Left ventricle myocardium inferior (tissue), 1 donor: ENCODE data around the gene SPATS2L. TPM values are rescaled to one million over a fixed set of nuclear protein-coding genes. Genes with fewer than 3 reads are reported as not detected.

Experiments
- DNase-seq: peaks from one replicate; pipeline ENCODE4 v3.0.0-alpha.2; 2020
- H3K27ac ChIP-seq: fragments of 200-600 bp; replicated peaks from 2 replicates; pipeline ENCODE4 v1.8.0; 2021
- H3K27me3 ChIP-seq: fragments of 200-600 bp; 2 replicates; pipeline ENCODE4 v1.8.0; 2021; ENCODE audit warnings: low read depth
- H3K36me3 ChIP-seq: fragments of 200-600 bp; 2 replicates; pipeline ENCODE4 v1.8.0; 2021
- H3K4me1 ChIP-seq: fragments of 200-600 bp; 2 replicates; pipeline ENCODE4 v1.8.0; 2021
- H3K4me3 ChIP-seq: fragments of 200-600 bp; 2 replicates; pipeline ENCODE4 v1.8.0; 2021; ENCODE audit warnings: mild to moderate bottlenecking, moderate library complexity
- H3K9me3 ChIP-seq: fragments of 200-600 bp; replicated peaks from 2 replicates; pipeline ENCODE4 v1.8.0; 2021
- intact Hi-C: fragments of 100-400 bp; cut with micrococcal nuclease; formaldehyde crosslinking; loops from one replicate; pipeline ENCODE4 v1.11.0; 2022
- total RNA-seq: library from RNA; stranded (reverse); fragmentation: NEBNext Ultra II Directional; extraction: Animal tissue kit (Norgen Biotek cat#: 25700); gene quantifications from one replicate; pipeline ENCODE4 v1.2.1, GENCODE V29; 2021
- TF ChIP-seq, protein P1 (sequence below): fragments of 200-600 bp; IDR thresholded peaks from 2 replicates; pipeline ENCODE4 v1.8.0; 2021; ENCODE audit warnings: antibody characterized with exemption, mild to moderate bottlenecking, borderline replicate concordance
- donor health status: DM: no; HTN: yes; CAD: no; lungs with severe emphysema.

Gene SPATS2L
- total RNA-seq, 1 donor from 2014 or later = 54.9 TPM

DNA sequence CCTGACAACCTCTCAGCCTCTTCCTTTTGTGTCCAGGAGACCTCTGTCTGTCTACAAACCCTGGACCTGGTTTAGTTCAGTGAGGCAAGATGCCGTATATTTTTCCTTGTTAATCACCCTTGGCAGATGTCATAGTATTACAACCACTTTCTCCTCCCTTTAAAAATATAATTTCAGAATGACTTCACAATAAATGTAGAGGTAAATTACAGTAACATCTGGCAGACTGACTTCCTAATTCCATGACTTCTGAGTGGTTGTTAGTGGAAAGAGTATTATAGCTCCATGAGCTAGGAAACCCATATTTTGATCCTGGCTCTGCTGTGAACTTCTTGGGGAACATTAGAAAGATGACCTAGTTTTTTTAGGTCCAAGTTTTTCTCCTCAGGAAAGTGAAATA is 39.5 kb downstream of the SPATS2L start:
- intact Hi-C loops = no loop called here
- TF ChIP-seq, protein P1, sequence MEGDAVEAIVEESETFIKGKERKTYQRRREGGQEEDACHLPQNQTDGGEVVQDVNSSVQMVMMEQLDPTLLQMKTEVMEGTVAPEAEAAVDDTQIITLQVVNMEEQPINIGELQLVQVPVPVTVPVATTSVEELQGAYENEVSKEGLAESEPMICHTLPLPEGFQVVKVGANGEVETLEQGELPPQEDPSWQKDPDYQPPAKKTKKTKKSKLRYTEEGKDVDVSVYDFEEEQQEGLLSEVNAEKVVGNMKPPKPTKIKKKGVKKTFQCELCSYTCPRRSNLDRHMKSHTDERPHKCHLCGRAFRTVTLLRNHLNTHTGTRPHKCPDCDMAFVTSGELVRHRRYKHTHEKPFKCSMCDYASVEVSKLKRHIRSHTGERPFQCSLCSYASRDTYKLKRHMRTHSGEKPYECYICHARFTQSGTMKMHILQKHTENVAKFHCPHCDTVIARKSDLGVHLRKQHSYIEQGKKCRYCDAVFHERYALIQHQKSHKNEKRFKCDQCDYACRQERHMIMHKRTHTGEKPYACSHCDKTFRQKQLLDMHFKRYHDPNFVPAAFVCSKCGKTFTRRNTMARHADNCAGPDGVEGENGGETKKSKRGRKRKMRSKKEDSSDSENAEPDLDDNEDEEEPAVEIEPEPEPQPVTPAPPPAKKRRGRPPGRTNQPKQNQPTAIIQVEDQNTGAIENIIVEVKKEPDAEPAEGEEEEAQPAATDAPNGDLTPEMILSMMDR = no peak
- Histone ChIP-seq H3K4me1 (peaks cover 51% of the 10 kb centered on the region), H3K36me3 (no peaks in the 10 kb centered on the region), H3K4me3 (no peak overlapping the region), H3K9me3 (no peaks in the 10 kb centered on the region), H3K27ac (no peak overlapping the region), H3K27me3 (no peaks in the 10 kb centered on the region)
- DNase-seq = no peak

DNA sequence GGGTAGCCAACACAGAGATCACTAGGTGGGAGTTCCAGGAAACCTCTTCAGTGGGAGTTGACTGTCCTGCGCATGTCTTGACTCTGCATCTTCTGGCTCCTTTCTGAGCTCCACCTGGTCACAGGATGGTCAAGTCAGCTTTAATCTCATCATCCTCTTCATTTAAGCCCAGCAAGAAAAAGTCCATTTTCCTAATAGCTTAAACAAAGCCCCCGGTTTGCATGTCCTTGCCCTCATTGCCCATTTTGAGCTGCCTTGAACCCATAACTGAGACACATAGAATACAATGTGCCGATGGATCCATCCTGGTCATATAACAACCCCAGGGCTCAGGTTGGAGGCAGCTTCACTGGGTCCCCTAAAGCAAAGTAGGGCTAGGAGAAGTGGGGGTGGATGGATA is 40.8 kb downstream of the SPATS2L start:
- intact Hi-C loops = no loop called here
- H3K4me3 ChIP-seq = no peak overlapping the region
- peaks cover 51% of the 10 kb centered on the region for H3K4me1 ChIP-seq

DNA sequence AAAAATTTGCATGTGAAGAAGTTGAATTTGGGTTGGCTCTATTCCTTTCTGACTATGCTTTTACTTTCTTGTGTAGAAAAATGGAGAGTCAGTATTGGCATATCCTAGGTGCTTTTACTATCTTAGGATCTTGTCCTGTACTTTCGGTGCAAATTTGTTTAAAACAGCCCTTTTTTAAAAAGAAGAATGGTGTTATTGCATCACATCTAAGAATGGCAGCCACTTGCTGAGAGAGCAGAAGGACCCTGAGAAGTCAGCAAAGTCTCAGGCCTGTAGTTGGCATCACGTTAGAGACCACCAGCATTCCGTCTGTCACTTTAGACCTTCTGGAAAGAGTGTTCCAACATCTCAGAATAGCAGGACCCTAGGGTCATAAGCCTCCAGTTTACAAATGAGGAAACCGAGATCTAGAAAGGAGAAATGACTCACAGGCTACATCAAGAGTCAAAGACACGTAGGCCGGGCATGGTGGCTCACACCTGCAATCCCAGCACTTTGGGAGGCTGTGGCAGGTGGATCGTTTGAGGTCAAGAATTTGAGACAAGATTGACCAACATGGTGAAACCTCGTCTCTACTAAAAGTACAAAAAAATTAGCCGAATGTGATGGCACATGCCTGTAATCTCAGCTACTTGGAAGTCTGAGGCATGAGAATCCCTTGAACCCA is 42.5 kb downstream of the SPATS2L start:
- peaks cover 58% of the 10 kb centered on the region for H3K4me1 ChIP-seq

More for the DNA sequence above, 40.8 kb downstream of the SPATS2L start:
- DNase-seq = no peak
- Histone ChIP-seq H3K27me3 (no peaks in the 10 kb centered on the region), H3K27ac (no peak overlapping the region), H3K9me3 (no peaks in the 10 kb centered on the region), H3K36me3 (no peaks in the 10 kb centered on the region)
- TF ChIP-seq, protein P1 = no peak

DNA sequence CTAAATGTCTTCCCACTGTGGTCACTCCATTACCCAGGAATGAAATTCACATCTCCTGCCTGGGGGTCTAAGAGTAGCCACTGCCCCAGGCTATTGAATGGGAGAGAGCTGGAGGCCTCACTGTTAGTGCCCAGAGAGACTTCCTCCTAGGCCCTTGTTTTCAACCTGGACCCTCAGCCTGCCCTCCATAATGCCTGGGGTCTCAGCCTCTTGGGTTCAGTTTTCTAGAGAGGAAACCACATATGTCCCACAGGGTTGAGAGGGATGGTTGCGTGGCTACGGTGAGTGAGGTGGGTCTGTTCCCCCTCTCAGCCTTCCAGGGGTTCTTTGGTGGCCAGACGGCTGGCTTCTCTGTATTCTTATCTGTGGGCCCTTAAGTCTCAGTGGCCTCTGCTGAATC is 43.4 kb downstream of the SPATS2L start:
- TF ChIP-seq, protein P1 = no peak
- H3K27me3 ChIP-seq = no peaks in the 10 kb centered on the region
- DNase-seq = no peak
- intact Hi-C loops = no loop called here
- H3K27ac ChIP-seq = no peak overlapping the region
- no peaks in the 10 kb centered on the region for H3K9me3 ChIP-seq
- no peaks in the 10 kb centered on the region for H3K36me3 ChIP-seq
- peaks cover 58% of the 10 kb centered on the region for H3K4me1 ChIP-seq
- H3K4me3 ChIP-seq = no peak overlapping the region

More for the DNA sequence above, 42.5 kb downstream of the SPATS2L start:
- DNase-seq = no peak
- Histone ChIP-seq H3K27me3 (no peaks in the 10 kb centered on the region), H3K9me3 (no peaks in the 10 kb centered on the region), H3K36me3 (no peaks in the 10 kb centered on the region), H3K4me3 (no peak overlapping the region), H3K27ac (no peak overlapping the region)
- TF ChIP-seq, protein P1 = no peak
- intact Hi-C loops = no loop called here

DNA sequence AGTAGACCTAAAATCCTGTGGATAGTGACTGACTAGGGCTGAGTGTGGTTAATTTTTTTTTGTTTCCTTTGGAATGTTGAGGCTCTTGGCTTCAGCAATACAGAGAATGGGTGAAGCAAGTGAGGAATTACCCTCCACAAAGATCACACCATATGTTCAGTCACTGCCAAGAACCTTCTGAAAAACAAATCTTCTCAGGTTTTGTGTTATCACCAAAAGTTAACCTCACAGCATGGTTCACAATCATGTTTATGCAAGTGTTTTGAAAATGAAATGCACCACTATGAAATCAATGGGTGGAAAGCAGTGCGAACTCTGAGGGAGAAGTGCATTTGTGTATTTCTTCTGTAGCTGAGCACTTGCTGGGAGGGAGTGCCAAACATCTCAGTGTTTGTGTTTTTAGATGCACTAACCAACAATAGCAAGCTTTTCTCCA is 44.4 kb downstream of the SPATS2L start:
- TF ChIP-seq, protein P1 = no peak
- Histone ChIP-seq H3K36me3 (no peaks in the 10 kb centered on the region), H3K9me3 (no peaks in the 10 kb centered on the region), H3K27ac (no peak overlapping the region), H3K4me1 (peaks cover 53% of the 10 kb centered on the region), H3K4me3 (no peak overlapping the region), H3K27me3 (no peaks in the 10 kb centered on the region)
- no peak for DNase-seq
- intact Hi-C loops = no loop called here
